ENCODE data around the gene PER1.

- TF ChIP-seq SETDB1 (IDR thresholded peaks at IDR 0.05; ENCODE audit: low read length) (no peak), CTCF (IDR thresholded peaks at IDR 0.05 in 2 of 3, conservative IDR thresholded peaks at IDR 0.05 in 1 of 3; ENCODE audit: insufficient read depth in 2 of 3, low read depth in 1 of 3, low read length in 3 of 3) (no peak), PHF8 (IDR thresholded peaks at IDR 0.05; ENCODE audit: borderline replicate concordance, low read length) (no peak), EP300 (IDR thresholded peaks at IDR 0.05; ENCODE audit: low read length) (no peak), JUN (IDR thresholded peaks at IDR 0.05; ENCODE audit: borderline replicate concordance, low read depth, low read length) (no peak), JUN (CRISPR knock-in tag; IDR thresholded peaks at IDR 0.05; ENCODE audit: borderline replicate concordance) (no peak), JUND (IDR thresholded peaks at IDR 0.05; ENCODE audit: borderline replicate concordance, low read depth, low read length) (no peak), JUND (tag; IDR thresholded peaks at IDR 0.05; ENCODE audit: borderline replicate concordance, low read depth, low read length) (no peak), ZNF124 (CRISPR knock-in tag; IDR thresholded peaks at IDR 0.05) (no peak)
- TF ChIP-seq, protein P1, sequence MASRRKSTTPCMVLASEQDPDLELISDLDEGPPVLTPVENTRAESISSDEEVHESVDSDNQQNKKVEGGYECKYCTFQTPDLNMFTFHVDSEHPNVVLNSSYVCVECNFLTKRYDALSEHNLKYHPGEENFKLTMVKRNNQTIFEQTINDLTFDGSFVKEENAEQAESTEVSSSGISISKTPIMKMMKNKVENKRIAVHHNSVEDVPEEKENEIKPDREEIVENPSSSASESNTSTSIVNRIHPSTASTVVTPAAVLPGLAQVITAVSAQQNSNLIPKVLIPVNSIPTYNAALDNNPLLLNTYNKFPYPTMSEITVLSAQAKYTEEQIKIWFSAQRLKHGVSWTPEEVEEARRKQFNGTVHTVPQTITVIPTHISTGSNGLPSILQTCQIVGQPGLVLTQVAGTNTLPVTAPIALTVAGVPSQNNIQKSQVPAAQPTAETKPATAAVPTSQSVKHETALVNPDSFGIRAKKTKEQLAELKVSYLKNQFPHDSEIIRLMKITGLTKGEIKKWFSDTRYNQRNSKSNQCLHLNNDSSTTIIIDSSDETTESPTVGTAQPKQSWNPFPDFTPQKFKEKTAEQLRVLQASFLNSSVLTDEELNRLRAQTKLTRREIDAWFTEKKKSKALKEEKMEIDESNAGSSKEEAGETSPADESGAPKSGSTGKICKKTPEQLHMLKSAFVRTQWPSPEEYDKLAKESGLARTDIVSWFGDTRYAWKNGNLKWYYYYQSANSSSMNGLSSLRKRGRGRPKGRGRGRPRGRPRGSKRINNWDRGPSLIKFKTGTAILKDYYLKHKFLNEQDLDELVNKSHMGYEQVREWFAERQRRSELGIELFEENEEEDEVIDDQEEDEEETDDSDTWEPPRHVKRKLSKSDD (conservative IDR thresholded peaks at IDR 0.05; ENCODE audit: low read length), result no peak
Measured at GRCh38 chr17:8100763-8101162, 51.4 kb downstream of the PER1 start.

Data from K562 (cell line).